Right renal cortex interstitium (tissue), 3 donors: Measurements from ENCODE around the gene RIMBP2. TPM values are rescaled to one million over a fixed set of nuclear protein-coding genes. Genes with fewer than 3 reads are reported as not detected.

Experiments used
- DNase-seq, 3 donors: peaks; one replicate each; pipeline ENCODE4 v3.0.0-alpha.2; 2013; ENCODE audit warnings: low read depth in 3 of 3, low spot score in 2 of 3
- polyA plus RNA-seq, 3 donors: library from polyadenylated mRNA; unstranded; fragments of 120-200 nt; gene quantifications; one replicate each; pipeline ENCODE4 v1.2.1, GENCODE V29; 2013; ENCODE audit not compliant: insufficient read length in 3 of 3

RIMBP2 gene
- polyA plus RNA-seq, 3 donors: 10.7 to 17.7 (median 16.6) TPM

GRCh38 chr12:130437555-130438242 is 278.4 kb downstream of the RIMBP2 start:
- DNase-seq: no peak

GRCh38 chr12:130436741-130437501 is 279.2 kb downstream of the RIMBP2 start:
- DNase-seq: no peak

GRCh38 chr12:130435826-130436225 is 280.3 kb downstream of the RIMBP2 start:
- no peak for DNase-seq

- DNase-seq: no peak
Measured at GRCh38 chr12:130435331-130435730, 280.8 kb downstream of the RIMBP2 start.

- DNase-seq: no peak
Measured at GRCh38 chr12:130434560-130434959, 281.5 kb downstream of the RIMBP2 start.

- no peak for DNase-seq
Measured at GRCh38 chr12:130433834-130434233, 282.3 kb downstream of the RIMBP2 start.

- no peak for DNase-seq
Measured at GRCh38 chr12:130433411-130433810, 282.7 kb downstream of the RIMBP2 start.

GRCh38 chr12:130431176-130431575 is 284.9 kb downstream of the RIMBP2 start:
- no peak for DNase-seq

- DNase-seq: no peak
Measured at GRCh38 chr12:130429656-130430505, 286.2 kb downstream of the RIMBP2 start.

GRCh38 chr12:130428116-130428515 is 288.0 kb downstream of the RIMBP2 start:
- DNase-seq: no peak

- DNase-seq: no peak
Measured at GRCh38 chr12:130427381-130427887, 288.7 kb downstream of the RIMBP2 start.

GRCh38 chr12:130425698-130426245 is 290.3 kb downstream of the RIMBP2 start:
- DNase-seq: no peak

- no peak for DNase-seq
Measured at GRCh38 chr12:130424858-130425697, 291.0 kb downstream of the RIMBP2 start.

- DNase-seq: no peak
Measured at GRCh38 chr12:130423991-130424857, 291.9 kb downstream of the RIMBP2 start.

GRCh38 chr12:130423136-130423535 is 293.0 kb downstream of the RIMBP2 start:
- DNase-seq: no peak

GRCh38 chr12:130422676-130423075 is 293.4 kb downstream of the RIMBP2 start:
- DNase-seq: no peak

GRCh38 chr12:130421896-130422295 is 294.2 kb downstream of the RIMBP2 start:
- DNase-seq: no peak

GRCh38 chr12:130420071-130420470 is 296.0 kb downstream of the RIMBP2 start:
- DNase-seq: no peak

- DNase-seq: no peak
Measured at GRCh38 chr12:130419116-130419515, 297.0 kb downstream of the RIMBP2 start.
